ENCODE data around the gene MOB3C.
"Not testable (repeated sequence)": the region's sequence is repeated elsewhere in the genome, so short reads cannot be mapped to it uniquely, and the experiment has no call there.

MOB3C gene

DNA sequence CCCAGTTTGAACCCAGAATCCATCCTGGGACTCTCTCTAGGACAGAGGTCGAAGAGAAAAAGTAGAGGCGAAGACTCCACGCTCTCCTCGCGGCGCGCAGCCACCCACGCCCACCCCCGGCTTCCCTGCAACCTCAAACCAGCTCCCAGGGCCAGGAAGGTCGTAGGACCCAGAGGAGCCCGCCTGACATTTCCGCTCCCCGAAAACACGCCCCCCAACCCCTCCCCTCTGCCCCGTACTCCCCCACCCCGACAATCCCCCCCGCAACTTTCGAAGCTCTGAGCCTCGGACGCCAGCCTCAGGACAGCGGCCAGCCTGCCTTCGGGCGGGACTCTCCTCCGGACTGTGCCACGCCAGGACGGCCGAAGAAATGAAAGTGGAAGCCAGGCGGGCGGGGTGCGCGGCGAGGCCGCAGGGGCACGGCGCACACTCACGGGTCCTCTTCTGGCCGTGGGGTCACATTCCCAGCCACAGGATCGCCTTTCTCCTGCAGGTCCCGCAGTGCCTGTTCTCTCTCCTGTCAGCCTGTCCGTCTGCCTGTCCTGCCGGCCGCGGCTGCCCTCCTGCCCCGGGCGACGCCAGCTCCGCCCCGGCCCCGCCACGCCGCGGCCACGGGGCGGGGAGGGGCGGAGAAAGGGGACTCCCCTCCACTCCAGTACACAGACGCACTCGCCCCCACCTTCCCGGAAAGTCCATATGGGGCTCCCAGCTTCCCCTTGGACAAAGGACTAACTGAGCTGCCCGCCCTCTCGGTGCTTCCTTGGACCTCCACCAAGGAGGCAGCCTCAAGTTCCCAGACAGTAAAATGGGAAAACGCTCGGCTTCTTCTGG, at the start of gene MOB3C:
Gene MOB3C, minus strand, starts transcription at position 535 of the 831 bp plus-strand sequence. CDS start 3,490 bp downstream, outside the sequence.
- peak; percentile 23 for DNase-seq (ENCODE audit: low read depth)

DNA sequence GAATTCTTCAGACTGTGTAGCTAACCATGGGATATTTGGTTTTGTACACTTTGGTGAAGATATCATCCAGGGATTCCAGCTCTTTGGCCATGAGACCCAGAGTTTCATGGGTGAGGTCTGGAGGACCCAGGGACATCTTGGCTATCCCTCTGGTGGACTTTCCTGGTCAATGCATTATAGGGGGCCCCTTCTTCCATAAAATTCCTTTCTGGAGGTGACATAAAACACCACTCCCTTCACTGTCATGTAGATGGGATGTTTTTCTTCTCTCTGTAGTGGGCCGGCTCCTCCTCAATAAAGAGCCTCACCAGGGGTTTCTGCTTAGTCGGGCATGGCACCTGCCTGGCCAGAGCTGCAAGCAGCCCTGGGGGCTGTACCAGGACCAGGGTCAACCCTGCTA, 49.4 kb upstream of the MOB3C start:
- DNase-seq (ENCODE audit: low read depth) = no peak

DNA sequence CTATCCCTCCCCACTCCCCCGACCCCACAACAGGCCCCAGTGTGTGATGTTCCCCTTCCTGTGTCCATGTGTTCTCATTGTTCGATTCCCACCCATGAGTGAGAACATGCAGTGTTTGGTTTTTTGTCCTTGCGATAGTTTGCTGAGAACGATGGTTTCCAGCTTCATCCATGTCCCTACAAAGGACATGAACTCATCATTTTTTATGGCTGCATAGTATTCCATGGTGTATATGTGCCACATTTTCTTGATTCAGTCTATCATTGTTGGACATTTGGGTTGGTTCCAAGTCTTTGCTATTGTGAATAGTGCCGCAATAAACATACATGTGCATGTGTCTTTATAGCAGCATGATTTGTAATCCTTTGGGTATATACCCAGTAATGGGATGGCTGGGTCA, 46.3 kb upstream of the MOB3C start:
- DNase-seq (ENCODE audit: low read depth) = not testable (repeated sequence)

DNA sequence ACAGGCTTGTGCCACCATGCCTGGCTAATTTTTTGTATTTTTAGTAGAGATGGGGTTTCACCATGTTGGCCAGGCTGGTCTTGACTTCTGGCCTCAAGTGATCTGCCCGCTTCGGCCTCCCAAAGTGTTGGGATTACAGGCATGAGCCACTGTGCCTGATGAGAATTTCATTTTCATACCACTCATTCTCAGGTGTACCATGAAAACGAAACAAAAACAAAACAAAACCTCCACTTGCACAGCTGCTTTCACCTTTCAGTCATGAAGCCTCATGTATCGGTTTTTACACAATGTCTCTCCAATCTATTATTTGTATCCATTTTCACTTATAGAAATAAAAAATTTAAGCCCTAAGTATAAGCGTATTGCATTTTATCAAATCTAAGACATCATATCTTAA, 43.5 kb upstream of the MOB3C start:
- not testable (repeated sequence) for DNase-seq (ENCODE audit: low read depth)

DNA sequence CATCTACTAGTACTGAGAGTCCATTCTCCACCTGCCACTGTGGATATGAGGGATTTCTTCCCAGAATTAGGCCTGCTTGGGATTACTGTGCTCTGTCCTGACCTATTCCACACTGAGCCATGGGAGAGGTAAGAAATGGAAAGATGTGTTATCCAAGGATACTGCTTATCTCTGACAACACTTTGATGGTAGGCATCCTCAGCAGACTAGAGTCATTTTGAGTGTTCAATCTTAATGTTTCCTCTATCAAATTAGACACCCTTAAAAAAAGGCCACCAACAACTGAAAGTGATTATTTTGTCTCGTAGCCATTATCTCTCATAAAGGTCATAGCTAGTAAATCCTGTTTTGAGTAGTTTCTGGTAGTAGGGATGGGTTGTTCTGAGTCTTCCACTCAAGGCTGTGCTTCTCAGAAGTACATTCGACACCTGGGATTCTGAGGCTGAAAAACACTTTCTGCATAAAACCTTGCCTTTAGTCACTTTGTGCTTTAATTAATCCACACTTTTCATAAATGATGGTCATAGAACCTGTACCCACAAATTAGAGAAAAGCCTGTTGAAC, 42.8 kb upstream of the MOB3C start:
- DNase-seq (ENCODE audit: low read depth) = no peak

DNA sequence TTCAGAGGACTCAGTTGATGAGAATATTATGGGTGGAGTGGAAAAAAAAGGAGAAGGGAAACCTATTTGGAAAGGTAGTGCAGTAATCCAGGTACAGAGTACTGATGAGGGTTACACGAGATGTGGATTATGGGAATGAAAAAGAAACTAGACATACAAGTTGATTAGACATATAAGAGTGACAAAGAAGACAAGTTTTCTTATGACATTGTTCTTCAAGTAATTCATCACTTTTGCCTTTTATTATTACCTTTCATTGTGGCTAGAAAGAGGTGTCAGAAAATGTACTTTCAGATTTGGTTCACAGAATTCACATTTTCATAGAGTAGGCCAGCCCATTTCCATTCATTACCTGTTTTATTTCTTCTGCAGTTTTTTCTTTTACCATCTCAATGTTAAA, 41.2 kb upstream of the MOB3C start:
- DNase-seq (ENCODE audit: low read depth) = no peak

DNA sequence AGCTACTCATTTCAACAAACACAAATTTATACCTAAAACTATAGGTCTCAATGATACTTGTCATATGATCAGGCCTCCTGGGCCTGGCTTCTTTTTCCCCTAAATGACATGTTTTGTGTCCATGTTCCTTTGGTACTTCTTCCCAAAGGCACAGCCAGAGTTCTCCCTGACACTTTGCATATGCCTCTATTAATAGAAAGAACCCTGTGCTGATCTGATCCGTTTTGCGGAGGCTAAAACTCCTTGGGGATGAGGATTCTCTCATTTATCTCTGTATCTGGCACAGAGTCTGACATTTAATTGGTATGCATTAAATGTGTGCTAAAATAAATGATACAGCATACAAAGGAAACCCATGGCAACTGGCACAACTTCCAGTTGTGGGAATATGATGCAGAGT, 40.0 kb upstream of the MOB3C start:
- DNase-seq (ENCODE audit: low read depth) = no peak

DNA sequence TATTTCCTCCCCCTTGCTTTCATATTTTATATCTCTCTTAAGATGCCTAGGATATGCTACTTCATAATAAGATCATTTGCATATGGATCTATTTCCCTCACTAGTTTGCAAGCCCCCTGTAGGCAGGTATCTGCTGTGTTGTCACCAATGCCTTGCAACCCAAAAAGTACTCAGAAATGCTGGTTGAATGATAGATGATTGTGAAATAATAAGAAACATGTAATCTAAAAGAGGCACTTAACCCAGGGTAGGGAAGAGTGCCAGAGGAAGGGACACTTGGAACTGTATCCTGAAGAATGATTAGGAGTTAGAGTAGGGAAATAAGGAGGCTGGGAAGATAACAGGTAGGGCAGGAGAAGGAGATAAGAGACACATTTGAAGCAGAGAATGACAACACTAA, 39.2 kb upstream of the MOB3C start:
- DNase-seq (ENCODE audit: low read depth) = no peak

DNA sequence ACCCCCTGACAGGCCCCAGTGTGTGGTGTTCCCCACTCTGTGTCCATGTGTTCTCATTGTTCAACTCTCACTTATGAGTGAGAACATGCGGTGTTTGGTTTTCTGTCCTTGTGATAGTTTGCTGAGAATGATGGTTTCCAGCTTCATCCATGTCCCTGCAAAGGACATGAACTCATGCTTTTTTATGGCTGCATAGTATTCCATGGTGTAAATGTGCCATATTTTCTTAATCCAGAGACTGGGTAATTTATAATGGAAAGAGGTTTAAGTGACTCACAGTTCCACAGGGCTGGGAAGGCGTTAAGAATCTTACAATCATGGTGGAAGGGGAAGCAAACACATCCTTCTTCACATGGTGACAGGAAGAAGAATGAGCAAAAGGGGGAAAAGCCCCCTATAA, 38.1 kb upstream of the MOB3C start:
- not testable (repeated sequence) for DNase-seq (ENCODE audit: low read depth)

DNA sequence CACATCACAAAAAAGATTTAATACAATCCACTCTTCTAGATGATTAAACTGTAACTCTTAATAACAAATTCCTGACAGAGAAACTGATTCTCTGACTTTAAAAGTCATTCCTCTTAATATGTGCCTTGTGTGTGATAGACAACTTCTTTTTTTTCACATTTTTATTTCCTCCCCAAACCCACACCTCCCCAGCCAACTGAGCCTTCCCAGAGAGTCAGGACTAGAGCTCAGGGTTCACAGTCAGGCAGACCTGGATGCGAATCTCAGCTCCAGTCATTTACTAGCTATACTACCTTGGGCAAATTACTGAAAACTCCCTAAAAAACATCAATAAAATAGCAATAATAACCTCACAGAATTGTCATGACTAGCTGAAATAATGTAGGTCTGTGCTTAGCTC, 37.4 kb upstream of the MOB3C start:
- no peak for DNase-seq (ENCODE audit: low read depth)

DNA sequence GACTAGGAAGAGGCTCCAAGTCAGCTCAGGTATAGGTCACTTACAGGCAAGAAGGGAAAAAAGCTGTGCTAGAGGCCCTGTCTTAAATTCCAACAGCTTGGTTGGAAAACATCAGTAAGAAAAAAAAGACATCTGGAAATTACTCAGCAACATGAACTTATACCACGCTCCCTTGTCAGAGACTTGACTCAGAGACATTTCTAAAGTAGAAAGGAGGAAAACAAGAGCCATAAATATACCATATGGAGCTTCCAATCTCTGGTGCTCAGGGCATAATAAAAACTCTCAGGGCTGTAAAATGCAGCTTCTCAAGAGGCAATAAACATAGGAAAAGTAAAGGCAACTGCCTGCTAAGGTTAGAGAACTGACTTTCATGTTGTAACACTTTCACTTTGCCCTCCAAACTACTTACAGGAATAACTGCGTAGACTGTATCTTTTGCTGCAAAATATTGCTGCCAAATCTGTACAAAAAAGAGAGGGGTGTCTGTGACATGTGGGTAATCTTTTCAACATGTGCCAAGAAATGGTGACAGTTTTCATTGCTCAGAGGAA, 36.9 kb upstream of the MOB3C start:
- no peak for DNase-seq (ENCODE audit: low read depth)

DNA sequence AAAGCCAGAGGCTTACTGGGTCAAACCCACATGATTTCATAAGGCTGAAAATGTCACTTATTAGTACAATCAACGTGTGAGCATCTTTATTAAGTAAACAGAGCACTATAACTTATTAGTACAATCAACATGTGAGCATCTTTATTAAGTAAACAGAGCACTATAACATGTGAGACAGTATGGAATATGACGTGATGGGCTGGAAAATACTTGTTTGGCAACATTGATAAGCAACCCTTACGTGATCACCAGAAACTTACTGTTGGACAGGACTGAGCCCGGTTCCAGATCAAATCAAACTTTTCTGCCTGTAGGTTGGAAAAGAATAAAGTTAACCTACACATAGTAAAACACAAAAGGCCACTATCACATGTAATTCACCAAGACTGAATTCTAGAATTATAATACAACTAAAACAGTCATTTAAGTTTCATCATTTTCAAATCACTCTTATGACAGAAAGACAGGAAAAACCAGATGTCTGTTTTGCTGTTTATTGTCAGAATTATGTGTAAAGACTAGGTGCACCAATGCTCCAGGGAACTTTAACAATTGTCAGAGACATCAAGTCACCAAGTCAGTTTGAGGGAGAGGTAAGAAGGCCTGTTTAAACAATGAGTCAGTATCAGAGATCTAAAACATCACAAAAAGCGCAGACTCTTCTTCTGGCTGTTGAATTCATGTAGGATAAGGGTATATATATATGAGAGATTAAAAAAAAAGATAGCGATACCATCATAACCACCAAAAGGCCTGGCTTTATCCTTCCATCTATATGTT, 35.9 kb upstream of the MOB3C start:
- no peak for DNase-seq (ENCODE audit: low read depth)

DNA sequence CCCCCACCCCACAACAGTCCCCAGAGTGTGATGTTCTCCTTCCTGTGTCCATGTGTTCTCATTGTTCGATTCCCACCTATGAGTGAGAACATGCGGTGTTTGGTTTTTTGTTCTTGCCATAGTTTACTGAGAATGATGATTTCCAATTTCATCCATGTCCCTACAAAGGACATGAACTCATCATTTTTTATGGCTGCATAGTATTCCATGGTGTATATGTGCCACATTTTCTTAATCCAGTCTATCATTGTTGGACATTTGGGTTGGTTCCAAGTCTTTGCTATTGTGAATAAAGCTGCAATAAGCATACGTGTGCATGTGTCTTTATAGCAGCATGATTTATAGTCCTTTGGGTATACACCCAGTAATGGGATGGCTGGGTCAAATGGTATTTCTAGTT, 34.5 kb upstream of the MOB3C start:
- not testable (repeated sequence) for DNase-seq (ENCODE audit: low read depth)

DNA sequence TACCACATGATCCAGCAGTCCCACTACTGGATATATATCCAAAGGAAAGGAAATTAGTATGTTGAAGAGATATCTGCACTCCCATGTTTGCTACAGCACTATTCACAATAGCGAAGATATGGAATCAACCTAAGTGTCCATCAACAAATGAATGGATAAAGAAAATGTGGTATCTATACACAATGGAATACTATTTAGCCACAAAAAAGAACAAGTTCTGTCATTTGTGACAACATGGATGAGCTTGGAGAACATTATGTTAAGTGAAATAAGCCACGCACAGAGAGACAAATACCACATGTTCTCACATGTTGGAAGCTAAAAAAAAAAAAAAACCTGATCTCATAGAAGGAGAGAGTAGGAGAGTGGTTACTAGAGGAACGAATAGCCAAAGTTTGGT, 33.9 kb upstream of the MOB3C start:
- no peak for DNase-seq (ENCODE audit: low read depth)

DNA sequence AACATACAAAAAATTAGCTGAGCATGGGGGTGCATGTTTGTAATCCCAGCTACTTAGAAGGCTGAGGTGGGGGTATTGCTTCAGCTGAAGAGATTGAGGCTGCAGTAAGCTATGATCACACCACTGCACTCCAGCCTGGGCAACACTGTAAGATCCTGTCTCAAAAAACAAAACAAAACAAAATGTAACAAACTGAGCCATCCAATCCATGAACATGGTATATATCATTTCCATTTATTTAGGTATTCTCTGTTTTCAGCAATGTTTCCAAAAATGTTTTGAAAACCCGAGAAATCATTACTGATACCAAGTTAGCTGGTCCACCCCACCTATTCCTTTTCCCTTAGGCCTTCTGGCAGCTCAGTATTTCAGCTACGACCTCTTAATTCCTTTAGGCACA, 33.2 kb upstream of the MOB3C start:
- no peak for DNase-seq (ENCODE audit: low read depth)

DNA sequence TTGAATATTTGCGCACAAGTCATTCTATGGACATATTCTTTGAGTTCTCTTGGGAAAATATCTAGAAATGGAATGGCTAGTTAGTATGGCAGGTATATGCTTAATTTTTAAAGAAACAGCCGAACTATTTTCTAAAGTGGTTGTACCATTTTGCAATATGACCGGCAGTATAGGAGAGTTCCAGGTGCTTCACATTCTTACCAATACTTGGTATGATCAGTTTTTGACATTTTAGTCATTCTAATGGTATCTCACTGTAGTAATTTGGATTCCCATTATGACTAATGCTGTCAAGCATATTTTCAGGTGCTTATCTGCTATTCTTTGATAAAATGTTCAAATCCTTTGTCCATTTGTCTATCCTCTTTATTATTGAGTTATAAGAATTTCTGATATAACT, 31.0 kb upstream of the MOB3C start:
- no peak for DNase-seq (ENCODE audit: low read depth)

DNA sequence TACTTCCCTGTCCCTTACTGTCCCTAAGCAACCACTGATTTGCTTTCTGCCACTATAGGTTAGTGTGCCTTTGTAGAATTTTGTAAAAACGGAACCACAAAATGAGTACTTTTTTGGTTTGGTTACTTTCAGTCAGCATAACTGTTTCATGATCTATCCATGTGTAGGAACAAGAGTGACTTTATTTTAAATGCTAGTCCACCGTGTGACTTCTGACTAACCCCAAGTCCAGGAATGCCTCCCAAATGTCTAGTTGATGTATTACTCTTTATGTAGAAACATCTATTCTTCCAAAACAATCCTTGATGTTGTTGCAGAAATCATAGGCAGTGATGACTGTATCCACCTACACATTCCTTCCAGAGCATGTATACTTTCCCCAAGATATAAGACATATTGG, 30.2 kb upstream of the MOB3C start:
- DNase-seq (ENCODE audit: low read depth) = no peak

DNA sequence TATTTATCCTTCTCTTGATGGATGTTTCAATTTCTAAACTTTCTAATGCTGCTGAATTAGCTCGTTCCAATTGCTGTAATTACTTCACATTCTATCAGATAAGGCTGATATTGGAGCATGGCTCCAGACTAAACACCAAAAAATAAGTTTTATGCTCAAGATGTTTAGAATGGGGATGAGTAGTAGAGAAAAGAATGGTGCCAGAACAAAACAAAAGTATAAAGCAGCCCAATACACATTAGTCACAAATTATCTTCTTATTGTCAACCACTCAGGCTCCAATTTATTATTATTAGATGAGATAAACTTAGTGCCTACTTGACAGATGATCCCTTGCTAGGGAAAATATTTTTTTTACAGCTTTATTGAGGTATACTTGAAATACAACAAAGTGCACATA, 29.7 kb upstream of the MOB3C start:
- no peak for DNase-seq (ENCODE audit: low read depth)

DNA sequence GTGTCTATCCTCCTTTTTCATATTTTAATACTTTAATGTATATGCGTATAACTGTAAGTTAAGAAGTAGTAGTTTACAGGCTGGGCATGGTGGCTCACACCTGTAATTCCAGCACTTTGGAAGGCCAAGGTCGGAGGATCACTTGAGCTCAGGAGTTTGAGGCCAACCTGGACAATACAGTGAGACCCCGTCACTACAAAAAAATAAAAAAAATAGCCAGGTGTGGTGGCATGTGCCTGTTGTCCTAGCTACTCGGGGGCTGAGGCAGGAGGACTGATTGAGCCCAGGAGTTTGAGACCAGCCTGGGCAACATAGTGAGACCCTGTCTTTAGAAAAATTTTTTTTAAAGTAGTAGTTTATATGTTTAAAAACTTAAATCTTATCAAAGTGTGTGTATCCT, 29.2 kb upstream of the MOB3C start:
- no peak for DNase-seq (ENCODE audit: low read depth)

DNA sequence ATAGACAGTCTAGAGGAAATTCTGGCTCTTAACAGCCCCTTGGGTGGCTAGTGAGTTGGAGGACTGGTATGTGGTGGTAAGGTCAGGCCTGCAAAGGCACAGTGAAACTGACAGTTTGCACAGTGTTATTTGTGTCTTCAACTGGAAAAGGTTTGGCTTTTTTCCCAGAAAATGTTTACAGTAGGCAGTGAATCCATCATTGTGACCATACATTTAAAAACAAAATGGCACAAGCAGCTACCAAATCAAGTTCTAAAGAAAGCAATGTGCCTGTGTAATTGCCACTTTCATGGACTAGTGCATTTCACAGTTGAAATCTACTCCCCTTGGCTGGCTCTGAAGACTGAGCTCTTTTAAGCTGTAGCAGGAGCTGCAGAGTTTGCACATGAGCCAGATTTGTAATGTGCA, 26.8 kb upstream of the MOB3C start:
- DNase-seq (ENCODE audit: low read depth) = no peak

DNA sequence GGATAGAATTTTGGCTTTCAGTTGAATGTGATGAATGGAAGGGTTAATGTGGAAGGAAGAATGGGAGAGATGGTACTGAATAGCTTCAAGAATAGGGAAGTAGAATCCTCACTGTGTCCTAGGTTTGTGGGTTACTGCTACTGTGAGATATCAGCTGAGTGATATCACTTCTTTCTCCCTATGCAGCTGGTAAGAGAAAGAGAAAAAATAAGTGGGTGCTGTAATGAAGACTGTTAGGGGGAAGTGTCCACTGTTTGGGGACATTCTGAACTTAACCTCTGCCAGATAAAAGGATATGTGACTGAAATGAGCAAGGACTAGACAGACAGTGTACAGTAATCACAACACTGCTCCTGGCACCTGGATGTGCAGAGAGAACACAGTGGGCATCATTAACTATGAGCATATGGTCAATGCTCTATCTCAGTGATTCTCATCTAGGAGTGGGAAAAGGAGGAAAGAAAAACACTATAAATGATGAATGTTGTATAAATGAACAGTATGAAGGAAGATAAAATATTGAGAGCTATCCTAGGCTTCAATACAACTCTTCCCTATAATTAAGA, 25.6 kb upstream of the MOB3C start:
- DNase-seq (ENCODE audit: low read depth) = no peak

DNA sequence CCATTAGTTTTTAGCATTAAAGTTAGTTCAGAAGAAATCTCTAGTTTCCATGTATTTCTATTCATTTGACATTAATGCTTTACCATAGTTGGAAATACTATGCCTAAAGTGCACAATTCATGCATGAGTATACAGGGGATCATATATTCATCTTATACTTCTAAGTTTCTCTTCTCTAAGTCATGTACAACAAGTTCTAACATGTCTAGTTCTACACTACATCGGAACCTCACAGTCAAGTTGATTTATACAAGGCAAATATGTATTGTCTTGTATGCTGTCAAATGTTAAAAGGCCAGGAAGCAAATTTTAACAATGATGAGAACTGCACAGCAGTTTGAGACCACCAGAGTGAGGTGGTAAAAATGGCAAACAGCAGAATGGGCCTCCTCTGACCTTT, 22.9 kb upstream of the MOB3C start:
- DNase-seq (ENCODE audit: low read depth) = no peak

DNA sequence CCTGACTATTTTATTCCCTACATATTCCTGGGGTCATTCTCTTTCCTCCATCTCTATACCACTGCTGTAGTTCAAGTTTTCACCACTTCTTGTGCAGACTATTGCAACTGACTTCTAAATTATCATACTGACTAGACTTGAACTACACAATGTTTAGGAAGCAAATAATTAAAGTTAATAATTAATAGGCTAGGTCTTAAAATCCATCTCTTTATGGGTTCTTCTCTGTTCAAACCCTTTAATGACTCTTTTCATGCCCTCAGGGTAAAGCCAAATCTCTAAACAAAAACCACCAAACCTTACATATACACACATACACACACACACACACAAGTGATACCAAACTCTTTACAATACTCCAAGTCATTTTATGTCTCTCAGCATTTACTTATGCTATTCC, 22.3 kb upstream of the MOB3C start:
- no peak for DNase-seq (ENCODE audit: low read depth)

Measured in stimulated activated CD8-positive, alpha-beta memory T cell treated with anti-CD3 and anti-CD28 coated beads, Interleukin-15, amount 100 ng/mL, for 24 hours (primary cell).